HEK293T (cell line): ENCODE measurements around the gene RTN1.

ENCODE experiments used
- BHLHE40 ChIP-seq: fragments of 450-650 bp; IDR thresholded peaks from 2 replicates; pipeline ENCODE4 v1.6.1; 2016; ENCODE audit warnings: mild to moderate bottlenecking, moderate library complexity, borderline replicate concordance
- CTBP1 ChIP-seq: fragments of 450-650 bp; IDR thresholded peaks from 2 replicates; pipeline ENCODE4 v1.6.1; 2016; ENCODE audit warnings: borderline replicate concordance
- ELF4 ChIP-seq: fragments of 450-650 bp; IDR thresholded peaks from 2 replicates; pipeline ENCODE4 v1.6.1; 2017; ENCODE audit warnings: antibody characterized with exemption
- FOXK2 ChIP-seq: fragments of 450-650 bp; IDR thresholded peaks from 2 replicates; pipeline ENCODE4 v1.6.1; 2016; ENCODE audit warnings: mild to moderate bottlenecking
- FOXM1 ChIP-seq: fragments of 450-650 bp; IDR thresholded peaks from 2 replicates; pipeline ENCODE4 v1.6.1; 2017; ENCODE audit warnings: mild to moderate bottlenecking, borderline replicate concordance
- HDGF ChIP-seq: fragments of 450-650 bp; IDR thresholded peaks from 2 replicates; pipeline ENCODE4 v1.6.1; 2017; ENCODE audit warnings: antibody characterized with exemption, borderline replicate concordance
- L3MBTL2 ChIP-seq: fragments of 450-650 bp; conservative IDR thresholded peaks from 2 replicates; pipeline ENCODE4 v1.6.1; 2016; ENCODE audit warnings: mild to moderate bottlenecking
- NFRKB ChIP-seq: fragments of 450-650 bp; IDR thresholded peaks from 2 replicates; pipeline ENCODE4 v1.6.1; 2016; ENCODE audit warnings: mild to moderate bottlenecking, moderate library complexity
- SP1 ChIP-seq: fragments of 450-650 bp; IDR thresholded peaks from 2 replicates; pipeline ENCODE4 v1.6.1; 2017

GRCh38 chr14:59869381-59870255 is 958 bp downstream of the RTN1 start:
- TF ChIP-seq FOXM1 (no peak), CTBP1 (no peak), HDGF (no peak), L3MBTL2 (no peak), SP1 (no peak), ELF4 (no peak), NFRKB (no peak), BHLHE40 (no peak), FOXK2 (no peak)
